Osteoblast (primary cell): Measurements from ENCODE around the gene UBE2U. TPM values are rescaled to one million over a fixed set of nuclear protein-coding genes. Genes with fewer than 3 reads are reported as not detected.

Experiments
- DNase-seq: peaks from one replicate; pipeline ENCODE4 v3.0.0; 2011; ENCODE audit warnings: low spot score, mixed read lengths; ENCODE audit not compliant: insufficient read length; ENCODE audit errors: missing footprints
- H2AFZ ChIP-seq: 2 replicates; pipeline ENCODE4 v1.6.0; 2011; ENCODE audit warnings: mild to moderate bottlenecking, low read length
- H3K27ac ChIP-seq: 2 replicates; pipeline ENCODE4 v1.5.1; 2011; ENCODE audit warnings: mild to moderate bottlenecking, low read depth, low read length, moderate library complexity
- H3K27me3 ChIP-seq: 2 replicates; pipeline ENCODE4 v1.6.0; 2012; ENCODE audit warnings: mild to moderate bottlenecking, control low read depth, inconsistent platforms, low read length, moderate library complexity; ENCODE audit not compliant: insufficient read depth
- H3K36me3 ChIP-seq: 2 replicates; pipeline ENCODE4 v1.5.1; 2011; ENCODE audit warnings: mild to moderate bottlenecking, low read length, control low read depth, moderate library complexity; ENCODE audit not compliant: insufficient read depth
- H3K4me1 ChIP-seq: 2 replicates; pipeline ENCODE4 v1.5.1; 2011; ENCODE audit warnings: mild to moderate bottlenecking, low read length, control low read depth, moderate library complexity; ENCODE audit not compliant: insufficient read depth
- H3K4me2 ChIP-seq: 2 replicates; pipeline ENCODE4 v1.6.0; 2011; ENCODE audit warnings: mild to moderate bottlenecking, low read length; ENCODE audit not compliant: insufficient read depth
- H3K4me3 ChIP-seq: fragments of 200-600 bp; sonication (generic); 3 replicates; pipeline ENCODE4 v1.5.1; 2012; ENCODE audit warnings: mild to moderate bottlenecking, low read length, inconsistent platforms; ENCODE audit not compliant: insufficient read depth
- H3K79me2 ChIP-seq: 2 replicates; pipeline ENCODE4 v1.6.0; 2012; ENCODE audit warnings: mild to moderate bottlenecking, low read length, control low read depth, inconsistent platforms; ENCODE audit not compliant: insufficient read depth
- H3K9me3 ChIP-seq: 2 replicates; pipeline ENCODE4 v1.5.1; 2011; ENCODE audit warnings: low read depth, low read length, control low read depth
- H4K20me1 ChIP-seq: 2 replicates; pipeline ENCODE4 v1.6.0; 2012; ENCODE audit warnings: mild to moderate bottlenecking, low read length, control low read depth; ENCODE audit not compliant: insufficient read depth
- CTCF ChIP-seq: IDR thresholded peaks from 2 replicates; pipeline ENCODE4 v1.5.1; 2011; ENCODE audit warnings: mild to moderate bottlenecking, low read depth, low read length, moderate library complexity; ENCODE audit errors: extremely low read depth
- total RNA-seq: library from RNA; depleted of rRNA; stranded (reverse); fragments of >200 nt; gene quantifications from 2 replicates; pipeline ENCODE4 v1.2.3, GENCODE V29; 2012

UBE2U gene
- total RNA-seq, 1 donor: not detected

GRCh38 chr1:64265141-64265540 is 61.7 kb downstream of the UBE2U start:
- no peak overlapping the region for H2AFZ ChIP-seq
- H3K79me2 ChIP-seq: no peaks in the 10 kb centered on the region
- H4K20me1 ChIP-seq: no peaks in the 10 kb centered on the region
- no peak overlapping the region for H3K4me2 ChIP-seq
- H3K4me3 ChIP-seq: no peak overlapping the region
- peaks cover 18% of the 10 kb centered on the region for H3K27me3 ChIP-seq
- H3K36me3 ChIP-seq: no peaks in the 10 kb centered on the region
- H3K9me3 ChIP-seq: no peaks in the 10 kb centered on the region
- TF ChIP-seq CTCF: no peak
- DNase-seq: no peak
- H3K4me1 ChIP-seq: no peaks in the 10 kb centered on the region
- H3K27ac ChIP-seq: no peak overlapping the region

GRCh38 chr1:64266991-64267390 is 63.6 kb downstream of the UBE2U start:
- H2AFZ ChIP-seq: no peak overlapping the region
- H3K4me2 ChIP-seq: no peak overlapping the region
- no peak for TF ChIP-seq CTCF
- no peaks in the 10 kb centered on the region for H3K9me3 ChIP-seq
- peaks cover 15% of the 10 kb centered on the region for H3K27me3 ChIP-seq
- H3K36me3 ChIP-seq: no peaks in the 10 kb centered on the region
- H3K4me3 ChIP-seq: no peak overlapping the region
- no peaks in the 10 kb centered on the region for H3K79me2 ChIP-seq
- H4K20me1 ChIP-seq: no peaks in the 10 kb centered on the region
- no peak for DNase-seq
- no peak overlapping the region for H3K27ac ChIP-seq
- H3K4me1 ChIP-seq: no peaks in the 10 kb centered on the region

- Histone ChIP-seq H2AFZ (peak overlapping the region; percentile 50), H3K36me3 (no peaks in the 10 kb centered on the region), H3K4me1 (no peaks in the 10 kb centered on the region), H3K27ac (no peak overlapping the region), H4K20me1 (no peaks in the 10 kb centered on the region), H3K27me3 (peaks cover 17% of the 10 kb centered on the region), H3K79me2 (no peaks in the 10 kb centered on the region), H3K4me3 (no peak overlapping the region), H3K9me3 (no peaks in the 10 kb centered on the region), H3K4me2 (peak overlapping the region; percentile 38)
- DNase-seq: peak; percentile 93
- peak; percentile 67 for TF ChIP-seq CTCF
Measured at GRCh38 chr1:64268653-64269557, 65.5 kb downstream of the UBE2U start.

- Histone ChIP-seq H3K27me3 (peaks cover 17% of the 10 kb centered on the region), H2AFZ (peak overlapping the region; percentile 50), H3K36me3 (no peaks in the 10 kb centered on the region), H3K4me3 (no peak overlapping the region), H3K4me2 (no peak overlapping the region), H3K27ac (no peak overlapping the region), H3K79me2 (no peaks in the 10 kb centered on the region), H3K4me1 (no peaks in the 10 kb centered on the region), H3K9me3 (no peaks in the 10 kb centered on the region), H4K20me1 (no peaks in the 10 kb centered on the region)
- peak; percentile 69 for DNase-seq
- no peak for TF ChIP-seq CTCF
Measured at GRCh38 chr1:64269558-64269884, 66.1 kb downstream of the UBE2U start.
